ENCODE data around the gene KLK1.

Gene KLK1

DNA sequence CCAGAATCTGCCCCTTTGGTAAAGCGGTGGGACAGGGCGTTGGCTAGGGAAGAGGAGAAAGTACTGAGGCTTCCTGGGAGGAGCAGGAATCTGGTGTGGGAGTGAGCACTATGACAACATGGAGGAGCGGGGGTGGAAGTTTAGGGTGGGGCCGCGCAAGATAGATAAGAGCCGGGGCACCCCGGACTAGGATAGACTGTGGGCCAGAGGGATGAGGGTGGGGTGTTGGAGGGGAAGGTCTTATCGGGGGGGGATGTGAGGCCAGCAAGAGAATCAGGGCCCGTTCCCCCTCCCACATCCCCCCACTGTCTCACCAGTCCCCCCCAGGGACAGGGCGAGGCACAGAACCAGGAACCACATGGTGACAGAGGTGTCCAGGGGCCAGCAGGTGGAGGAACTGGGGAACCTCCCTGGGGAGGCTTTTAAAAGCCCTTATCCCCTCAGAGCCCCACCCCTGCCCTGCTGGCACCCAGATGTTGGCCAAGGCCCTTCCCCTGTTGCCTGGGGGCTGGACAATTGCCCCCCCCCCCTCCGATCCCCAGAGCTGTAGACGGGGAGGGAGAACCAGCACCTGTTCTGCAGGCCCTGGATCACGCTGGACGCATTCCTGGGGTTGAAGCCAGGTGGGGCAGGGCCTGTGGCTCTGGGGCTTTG, at the start of gene KLK1:
Gene KLK1 (minus strand): TSS at position 399 of the 654 bp plus-strand sequence. CDS start 39 bp downstream, at position 360.
- no peak for DNase-seq

DNA sequence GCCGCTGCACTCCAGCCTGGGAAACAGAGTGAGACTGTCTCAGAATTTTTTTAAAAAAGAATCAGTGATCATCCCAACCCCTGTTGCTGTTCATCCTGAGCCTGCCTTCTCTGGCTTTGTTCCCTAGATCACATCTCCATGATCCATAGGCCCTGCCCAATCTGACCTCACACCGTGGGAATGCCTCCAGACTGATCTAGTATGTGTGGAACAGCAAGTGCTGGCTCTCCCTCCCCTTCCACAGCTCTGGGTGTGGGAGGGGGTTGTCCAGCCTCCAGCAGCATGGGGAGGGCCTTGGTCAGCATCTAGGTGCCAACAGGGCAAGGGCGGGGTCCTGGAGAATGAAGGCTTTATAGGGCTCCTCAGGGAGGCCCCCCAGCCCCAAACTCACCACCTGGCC, 49.5 kb upstream of the KLK1 start, which contains the start of gene KLK2:
Gene KLK2 (plus strand): TSS at position 384 of the 400 bp plus-strand sequence. CDS start 35 bp downstream, outside the sequence.
- DNase-seq, result no peak

DNA sequence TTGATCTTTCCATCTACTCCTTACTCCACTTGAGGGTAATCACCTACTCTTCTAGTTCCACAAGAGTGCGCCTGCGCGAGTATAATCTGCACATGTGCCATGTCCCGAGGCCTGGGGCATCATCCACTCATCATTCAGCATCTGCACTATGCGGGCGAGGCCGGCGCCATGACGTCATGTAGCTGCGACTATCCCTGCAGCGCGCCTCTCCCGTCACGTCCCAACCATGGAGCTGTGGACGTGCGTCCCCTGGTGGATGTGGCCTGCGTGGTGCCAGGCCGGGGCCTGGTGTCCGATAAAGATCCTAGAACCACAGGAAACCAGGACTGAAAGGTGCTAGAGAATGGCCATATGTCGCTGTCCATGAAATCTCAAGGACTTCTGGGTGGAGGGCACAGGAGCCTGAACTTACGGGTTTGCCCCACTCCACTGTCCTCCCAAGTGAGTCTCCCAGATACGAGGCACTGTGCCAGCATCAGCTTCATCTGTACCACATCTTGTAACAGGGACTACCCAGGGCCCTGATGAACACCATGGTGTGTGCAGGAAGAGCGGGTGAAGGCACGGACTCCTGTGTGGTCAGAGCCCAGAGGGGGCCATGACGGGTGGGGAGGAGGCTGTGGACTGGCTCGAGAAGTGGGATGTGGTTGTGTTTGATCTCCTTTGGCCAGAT, 47.0 kb upstream of the KLK1 start:
- no peak for DNase-seq

DNA sequence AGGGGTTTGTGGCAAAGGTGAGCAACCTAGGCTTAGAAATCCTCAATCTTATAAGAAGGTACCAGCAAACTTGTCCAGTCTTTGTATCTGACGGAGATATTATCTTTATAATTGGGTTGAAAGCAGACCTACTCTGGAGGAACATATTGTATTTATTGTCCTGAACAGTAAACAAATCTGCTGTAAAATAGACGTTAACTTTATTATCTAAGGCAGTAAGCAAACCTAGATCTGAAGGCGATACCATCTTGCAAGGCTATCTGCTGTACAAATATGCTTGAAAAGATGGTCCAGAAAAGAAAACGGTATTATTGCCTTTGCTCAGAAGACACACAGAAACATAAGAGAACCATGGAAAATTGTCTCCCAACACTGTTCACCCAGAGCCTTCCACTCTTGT, 45.9 kb upstream of the KLK1 start:
- DNase-seq, result no peak

DNA sequence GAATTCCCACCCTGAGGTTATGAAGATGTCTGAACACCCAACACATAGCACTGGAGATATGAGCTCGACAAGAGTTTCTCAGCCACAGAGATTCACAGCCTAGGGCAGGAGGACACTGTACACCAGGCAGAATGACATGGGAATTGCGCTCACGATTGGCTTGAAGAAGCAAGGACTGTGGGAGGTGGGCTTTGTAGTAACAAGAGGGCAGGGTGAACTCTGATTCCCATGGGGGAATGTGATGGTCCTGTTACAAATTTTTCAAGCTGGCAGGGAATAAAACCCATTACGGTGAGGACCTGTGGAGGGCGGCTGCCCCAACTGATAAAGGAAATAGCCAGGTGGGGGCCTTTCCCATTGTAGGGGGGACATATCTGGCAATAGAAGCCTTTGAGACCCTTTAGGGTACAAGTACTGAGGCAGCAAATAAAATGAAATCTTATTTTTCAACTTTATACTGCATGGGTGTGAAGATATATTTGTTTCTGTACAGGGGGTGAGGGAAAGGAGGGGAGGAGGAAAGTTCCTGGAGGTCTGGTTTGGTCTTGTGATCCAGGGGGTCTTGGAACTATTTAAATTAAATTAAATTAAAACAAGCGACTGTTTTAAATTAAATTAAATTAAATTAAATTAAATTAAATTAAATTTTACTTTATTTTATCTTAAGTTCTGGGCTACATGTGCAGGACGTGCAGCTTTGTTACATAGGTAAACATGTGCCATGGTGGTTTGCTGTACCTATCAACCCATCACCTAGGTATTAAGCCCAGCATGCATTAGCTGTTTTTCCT, 38.1 kb upstream of the KLK1 start:
- DNase-seq, result no peak

DNA sequence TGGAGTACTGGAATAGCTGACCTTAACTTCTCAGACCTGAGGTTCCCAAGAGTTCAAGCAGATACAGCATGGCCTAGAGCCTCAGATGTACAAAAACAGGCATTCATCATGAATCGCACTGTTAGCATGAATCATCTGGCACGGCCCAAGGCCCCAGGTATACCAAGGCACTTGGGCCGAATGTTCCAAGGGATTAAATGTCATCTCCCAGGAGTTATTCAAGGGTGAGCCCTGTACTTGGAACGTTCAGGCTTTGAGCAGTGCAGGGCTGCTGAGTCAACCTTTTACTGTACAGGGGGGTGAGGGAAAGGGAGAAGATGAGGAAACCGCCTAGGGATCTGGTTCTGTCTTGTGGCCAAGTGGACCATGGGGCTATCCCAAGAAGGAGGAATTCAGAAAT, 37.4 kb upstream of the KLK1 start:
- no peak for DNase-seq

DNA sequence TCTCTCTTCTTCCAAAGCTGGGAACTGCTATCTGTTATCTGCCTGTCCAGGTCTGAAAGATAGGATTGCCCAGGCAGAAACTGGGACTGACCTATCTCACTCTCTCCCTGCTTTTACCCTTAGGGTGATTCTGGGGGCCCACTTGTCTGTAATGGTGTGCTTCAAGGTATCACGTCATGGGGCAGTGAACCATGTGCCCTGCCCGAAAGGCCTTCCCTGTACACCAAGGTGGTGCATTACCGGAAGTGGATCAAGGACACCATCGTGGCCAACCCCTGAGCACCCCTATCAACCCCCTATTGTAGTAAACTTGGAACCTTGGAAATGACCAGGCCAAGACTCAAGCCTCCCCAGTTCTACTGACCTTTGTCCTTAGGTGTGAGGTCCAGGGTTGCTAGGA, 36.3 kb upstream of the KLK1 start:
- no peak for DNase-seq

DNA sequence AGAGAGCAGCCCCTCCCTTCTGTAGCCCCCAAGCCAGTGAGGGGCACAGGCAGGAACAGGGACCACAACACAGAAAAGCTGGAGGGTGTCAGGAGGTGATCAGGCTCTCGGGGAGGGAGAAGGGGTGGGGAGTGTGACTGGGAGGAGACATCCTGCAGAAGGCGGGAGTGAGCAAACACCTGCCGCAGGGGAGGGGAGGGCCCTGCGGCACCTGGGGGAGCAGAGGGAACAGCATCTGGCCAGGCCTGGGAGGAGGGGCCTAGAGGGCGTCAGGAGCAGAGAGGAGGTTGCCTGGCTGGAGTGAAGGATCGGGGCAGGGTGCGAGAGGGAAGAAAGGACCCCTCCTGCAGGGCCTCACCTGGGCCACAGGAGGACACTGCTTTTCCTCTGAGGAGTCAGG, 35.3 kb upstream of the KLK1 start:
- no peak for DNase-seq

DNA sequence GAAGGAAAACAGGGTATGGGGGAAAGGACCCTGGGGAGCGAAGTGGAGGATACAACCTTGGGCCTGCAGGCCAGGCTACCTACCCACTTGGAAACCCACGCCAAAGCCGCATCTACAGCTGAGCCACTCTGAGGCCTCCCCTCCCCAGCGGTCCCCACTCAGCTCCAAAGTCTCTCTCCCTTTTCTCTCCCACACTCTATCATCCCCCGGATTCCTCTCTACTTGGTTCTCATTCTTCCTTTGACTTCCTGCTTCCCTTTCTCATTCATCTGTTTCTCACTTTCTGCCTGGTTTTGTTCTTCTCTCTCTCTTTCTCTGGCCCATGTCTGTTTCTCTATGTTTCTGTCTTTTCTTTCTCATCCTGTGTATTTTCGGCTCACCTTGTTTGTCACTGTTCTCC, 33.8 kb upstream of the KLK1 start:
- DNase-seq, result no peak

DNA sequence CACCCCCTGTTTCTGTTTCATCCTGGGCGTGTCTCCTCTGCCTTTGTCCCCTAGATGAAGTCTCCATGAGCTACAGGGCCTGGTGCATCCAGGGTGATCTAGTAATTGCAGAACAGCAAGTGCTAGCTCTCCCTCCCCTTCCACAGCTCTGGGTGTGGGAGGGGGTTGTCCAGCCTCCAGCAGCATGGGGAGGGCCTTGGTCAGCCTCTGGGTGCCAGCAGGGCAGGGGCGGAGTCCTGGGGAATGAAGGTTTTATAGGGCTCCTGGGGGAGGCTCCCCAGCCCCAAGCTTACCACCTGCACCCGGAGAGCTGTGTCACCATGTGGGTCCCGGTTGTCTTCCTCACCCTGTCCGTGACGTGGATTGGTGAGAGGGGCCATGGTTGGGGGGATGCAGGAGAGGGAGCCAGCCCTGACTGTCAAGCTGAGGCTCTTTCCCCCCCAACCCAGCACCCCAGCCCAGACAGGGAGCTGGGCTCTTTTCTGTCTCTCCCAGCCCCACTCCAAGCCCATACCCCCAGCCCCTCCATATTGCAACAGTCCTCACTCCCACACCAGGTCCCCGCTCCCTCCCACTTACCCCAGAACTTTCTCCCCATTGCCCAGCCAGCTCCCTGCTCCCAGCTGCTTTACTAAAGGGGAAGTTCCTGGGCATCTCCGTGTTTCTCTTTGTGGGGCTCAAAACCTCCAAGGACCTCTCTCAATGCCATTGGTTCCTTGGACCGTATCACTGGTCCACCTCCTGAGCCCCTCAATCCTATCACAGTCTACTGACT, 31.2 kb upstream of the KLK1 start, which contains the start of gene KLK3:
Gene KLK3 (plus strand): TSS at position 280 of the 775 bp plus-strand sequence. CDS start 41 bp downstream, at position 321.
- DNase-seq, result no peak

DNA sequence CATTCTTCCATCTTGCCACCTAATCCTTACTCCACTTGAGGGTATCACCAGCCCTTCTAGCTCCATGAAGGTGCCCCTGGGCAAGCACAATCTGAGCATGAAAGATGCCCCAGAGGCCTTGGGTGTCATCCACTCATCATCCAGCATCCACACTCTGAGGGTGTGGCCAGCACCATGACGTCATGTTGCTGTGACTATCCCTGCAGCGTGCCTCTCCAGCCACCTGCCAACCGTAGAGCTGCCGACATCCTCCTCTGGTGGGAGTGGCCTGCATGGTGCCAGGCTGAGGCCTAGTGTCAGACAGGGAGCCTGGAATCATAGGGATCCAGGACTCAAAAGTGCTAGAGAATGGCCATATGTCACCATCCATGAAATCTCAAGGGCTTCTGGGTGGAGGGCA, 28.0 kb upstream of the KLK1 start:
- no peak for DNase-seq

DNA sequence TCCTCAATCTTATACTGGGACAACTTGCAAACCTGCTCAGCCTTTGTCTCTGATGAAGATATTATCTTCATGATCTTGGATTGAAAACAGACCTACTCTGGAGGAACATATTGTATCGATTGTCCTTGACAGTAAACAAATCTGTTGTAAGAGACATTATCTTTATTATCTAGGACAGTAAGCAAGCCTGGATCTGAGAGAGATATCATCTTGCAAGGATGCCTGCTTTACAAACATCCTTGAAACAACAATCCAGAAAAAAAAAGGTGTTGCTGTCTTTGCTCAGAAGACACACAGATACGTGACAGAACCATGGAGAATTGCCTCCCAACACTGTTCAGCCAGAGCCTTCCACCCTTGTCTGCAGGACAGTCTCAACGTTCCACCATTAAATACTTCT, 27.2 kb upstream of the KLK1 start:
- no peak for DNase-seq

DNA sequence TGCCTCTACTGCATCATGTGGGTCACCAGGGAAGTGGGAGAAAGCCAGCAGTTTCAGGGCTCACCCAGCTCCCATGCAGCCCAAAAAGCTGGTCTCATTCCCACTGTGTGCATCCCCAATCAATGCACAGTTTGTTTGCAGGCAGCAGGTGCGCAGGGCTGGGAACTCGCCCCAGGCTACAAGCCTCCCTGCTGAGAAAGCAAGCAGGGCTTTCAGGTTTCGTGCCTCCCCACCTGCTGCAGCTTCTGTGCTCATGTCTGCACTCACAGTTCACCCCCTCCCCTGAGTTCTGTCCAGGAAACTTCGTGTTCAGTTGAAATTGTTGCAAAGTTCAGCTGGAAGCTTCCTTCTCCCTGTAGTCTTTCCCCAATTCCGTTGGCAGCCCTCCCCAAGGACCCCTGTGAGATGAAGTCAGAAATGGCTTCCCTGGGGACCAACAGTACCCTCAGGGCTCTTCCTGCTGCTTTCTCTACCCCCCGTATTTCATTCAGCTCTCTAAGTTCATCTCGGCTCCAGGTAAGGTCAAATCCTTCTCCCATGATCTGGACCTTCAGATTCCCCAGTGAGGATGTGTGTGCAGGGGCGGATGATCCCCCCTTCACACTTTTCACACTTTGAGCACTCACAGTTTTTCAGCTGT, 20.8 kb upstream of the KLK1 start:
- DNase-seq, result no peak

DNA sequence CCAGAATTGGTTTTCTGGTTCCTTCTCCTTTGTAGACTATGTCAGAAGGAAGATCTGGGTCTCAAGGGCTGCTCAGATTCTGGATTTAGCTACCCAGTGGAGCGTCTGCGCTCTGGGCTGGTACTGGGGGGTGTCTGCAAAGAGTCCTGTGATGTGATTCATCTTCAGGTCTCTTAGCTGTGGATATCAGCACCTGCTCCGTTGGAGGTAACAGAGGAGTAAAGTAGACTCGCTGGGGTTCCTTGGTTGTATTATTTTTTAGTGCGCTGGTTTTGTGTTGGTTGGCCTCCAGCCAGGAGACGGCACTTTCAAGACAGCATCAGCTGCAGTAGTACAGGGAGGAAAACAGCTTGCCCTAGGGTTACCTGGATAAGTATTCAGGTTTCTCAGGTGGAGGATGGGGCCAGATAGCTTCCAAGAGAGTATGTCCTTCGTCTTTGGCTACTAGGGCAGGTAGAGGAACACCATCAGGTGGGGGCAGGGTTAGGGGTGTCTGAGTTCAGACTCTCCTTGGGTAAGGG, 20.2 kb upstream of the KLK1 start:
- no peak for DNase-seq

DNA sequence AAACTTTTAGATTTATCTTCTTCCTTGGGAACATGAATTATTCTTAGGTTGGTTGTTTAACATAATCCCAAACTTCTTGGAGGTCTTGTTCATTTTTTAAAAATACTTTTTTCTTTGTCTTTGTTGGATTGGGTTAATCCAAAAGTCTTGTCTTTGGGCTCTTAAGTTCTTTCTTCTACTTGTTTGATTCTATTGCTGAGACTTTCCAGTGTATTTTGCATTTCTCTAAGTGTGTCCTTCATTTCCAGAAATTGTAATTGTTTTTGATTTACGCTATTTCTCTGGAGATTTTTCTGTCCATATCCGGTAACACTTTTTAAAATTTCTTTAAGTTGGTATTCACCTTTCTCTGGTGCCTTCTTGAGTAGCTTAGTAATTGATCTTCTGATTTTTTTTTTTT, 19.6 kb upstream of the KLK1 start:
- no peak for DNase-seq

DNA sequence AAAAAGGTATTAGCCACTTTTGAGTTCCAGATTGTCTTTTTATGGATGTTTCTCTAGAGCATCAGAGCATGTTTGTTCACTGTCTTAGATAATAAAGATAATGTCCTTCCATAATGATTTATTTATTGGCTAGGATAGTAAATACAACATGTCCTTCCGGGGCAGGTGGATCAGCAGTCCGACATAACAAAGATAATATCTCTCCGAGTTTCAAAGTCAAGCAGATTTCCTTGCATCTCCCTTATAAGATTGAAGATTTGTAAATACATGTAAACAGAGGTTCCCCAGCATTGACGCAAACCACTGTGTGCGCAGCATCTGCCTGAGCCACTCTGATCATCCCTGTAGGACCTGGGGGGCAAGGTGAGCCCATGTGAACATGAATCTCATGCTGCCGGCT, 18.5 kb upstream of the KLK1 start:
- no peak for DNase-seq

DNA sequence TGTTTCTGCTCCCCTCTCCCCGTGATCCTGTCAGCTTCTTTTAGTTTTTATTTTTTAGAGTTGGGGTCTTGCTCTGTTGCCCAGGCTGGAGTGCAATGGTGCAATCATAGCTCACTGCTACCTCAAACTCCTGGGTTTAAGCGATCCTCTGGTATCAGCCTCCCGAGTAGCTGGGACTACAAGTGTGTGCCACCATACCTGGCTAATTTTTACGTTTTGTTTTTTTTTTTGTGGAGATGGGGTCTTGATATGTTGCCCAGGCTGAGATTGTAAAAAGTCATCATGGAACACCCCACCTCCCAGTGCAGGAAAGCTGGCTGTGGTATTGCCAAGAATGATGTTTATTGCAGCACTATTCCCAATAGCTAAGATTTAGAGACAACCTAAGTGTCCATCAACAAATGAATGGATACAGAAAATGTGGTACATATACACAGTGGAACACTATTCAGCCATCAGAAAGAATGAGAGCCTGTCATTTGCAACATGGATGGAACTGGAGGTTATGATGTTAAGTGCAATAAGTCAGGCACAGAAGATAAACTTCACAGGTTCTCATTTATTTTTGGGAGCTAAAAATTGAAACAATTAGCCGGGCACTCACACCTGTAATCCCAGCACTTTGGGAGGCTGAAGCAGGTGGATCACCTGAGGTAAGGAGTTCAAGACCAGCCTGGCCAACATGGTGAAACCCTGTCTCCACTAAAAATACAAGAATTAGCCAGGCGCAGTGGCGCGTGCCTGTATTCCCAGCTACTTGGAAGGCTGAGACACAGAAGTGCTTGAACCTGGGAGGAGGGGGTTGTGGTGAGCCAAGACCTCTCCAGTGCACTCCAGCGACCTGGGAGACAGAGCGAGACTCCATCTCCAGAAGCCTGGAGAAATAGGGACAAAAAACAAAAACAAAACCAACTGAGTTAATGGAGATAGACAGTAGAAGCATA, 16.4 kb upstream of the KLK1 start:
- no peak for DNase-seq

DNA sequence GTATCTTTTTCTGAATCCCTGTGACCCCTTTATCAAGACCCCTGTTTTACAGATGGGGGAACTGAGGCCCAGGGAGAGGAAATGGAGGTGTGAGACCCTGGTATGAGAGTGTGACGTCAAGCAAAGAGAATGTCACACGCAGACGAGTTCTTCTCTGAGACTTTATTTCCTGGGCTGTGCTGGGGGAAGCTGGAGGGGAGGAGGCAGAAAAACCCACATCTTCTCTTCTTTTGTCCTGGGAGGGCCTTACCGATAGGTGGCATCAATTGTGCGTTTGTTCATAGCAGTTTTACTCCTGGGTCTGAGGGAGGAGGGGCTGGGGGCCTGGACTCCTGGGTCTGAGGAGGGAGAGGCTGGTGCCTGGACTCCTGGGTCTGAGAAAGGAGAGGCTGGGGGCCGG, 14.7 kb upstream of the KLK1 start:
- no peak for DNase-seq

DNA sequence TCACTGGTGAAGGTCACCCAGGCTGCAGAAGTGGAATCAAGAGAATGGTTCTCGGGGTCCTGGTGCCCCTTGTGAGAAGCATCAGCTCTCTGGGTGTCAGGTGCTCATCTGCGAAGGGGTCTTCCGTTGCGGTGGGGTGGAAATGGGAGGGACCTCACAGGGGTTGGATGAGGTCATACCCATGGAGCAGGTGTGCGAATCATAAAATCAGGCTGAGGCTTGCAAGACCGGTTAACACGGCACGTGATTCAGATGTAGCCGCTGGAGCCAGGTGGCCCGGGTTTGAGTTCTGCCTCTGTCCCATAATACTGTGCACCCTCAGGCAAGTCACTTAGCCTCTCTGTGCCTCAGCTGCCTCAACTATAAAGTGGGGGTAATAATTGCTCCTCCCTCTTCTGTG, 13.7 kb upstream of the KLK1 start:
- no peak for DNase-seq

DNA sequence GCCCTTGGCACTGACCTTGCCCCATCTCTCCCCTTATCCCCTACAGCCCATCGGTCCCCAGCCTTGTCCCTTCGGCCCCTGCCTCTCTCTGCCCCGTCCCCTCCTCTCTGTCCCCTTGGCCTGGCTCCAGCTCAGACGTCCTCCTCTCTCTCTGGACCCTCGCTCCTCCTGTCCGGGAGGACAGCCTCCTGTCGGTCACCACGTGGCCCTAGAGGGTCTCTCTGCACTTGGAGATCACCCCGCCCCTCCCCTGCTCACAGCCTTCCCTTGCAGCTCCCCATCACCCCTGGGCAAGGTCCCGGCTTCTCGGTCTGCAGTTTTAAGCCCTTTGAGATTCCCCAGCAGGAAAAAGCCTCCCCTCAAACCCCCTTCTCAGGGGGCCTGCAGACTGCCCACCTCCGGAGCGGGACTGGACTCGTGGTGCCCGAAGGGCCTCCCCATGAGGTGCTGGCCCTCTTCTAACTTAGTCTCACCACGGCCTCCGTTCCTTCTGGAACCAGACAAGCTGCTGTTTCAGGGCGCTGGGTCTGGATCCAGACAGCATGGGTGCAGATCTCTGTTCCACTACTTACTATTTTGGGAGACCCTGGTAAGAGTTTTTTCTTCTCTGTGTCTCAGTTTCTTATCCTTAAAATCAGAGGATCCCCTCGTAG, 13.1 kb upstream of the KLK1 start:
- DNase-seq, result no peak
